HL-60/S4 treated with retinoic acid at 250 ng/mL for 4 days and 3 days (cell line): ENCODE results near the gene CFAP299.
"Not testable (repeated sequence)": the region's sequence is repeated elsewhere in the genome, so short reads cannot be mapped to it uniquely, and the experiment has no call there.

Source experiments
- in situ Hi-C: fragments of 300-500 bp; cut with MboI; formaldehyde crosslinking; loops from 2 replicates; pipeline ENCODE4 v1.7.0; 2022; ENCODE audit warnings: low sequenced_read_pairs

The CFAP299 gene

DNA sequence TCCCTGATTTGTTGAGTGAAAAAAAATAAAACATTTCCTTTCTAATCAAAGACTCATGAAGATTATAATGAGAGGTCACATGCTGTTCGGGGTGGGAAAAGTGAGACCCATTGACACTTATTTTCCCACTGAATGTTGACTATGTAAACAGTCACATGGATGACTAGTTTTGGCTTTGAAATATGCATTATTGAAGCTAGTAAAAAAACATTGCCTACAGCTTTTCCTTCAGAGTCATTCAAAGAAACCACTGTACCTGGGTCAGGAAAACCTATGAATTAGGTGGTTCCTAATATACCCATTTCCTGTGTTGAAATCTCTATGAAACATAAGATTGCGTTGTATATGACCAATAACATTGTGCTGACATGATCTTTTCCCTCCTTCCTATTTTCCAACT, 251.2 kb downstream of the CFAP299 start:
- in situ Hi-C loops, result no loop called here

DNA sequence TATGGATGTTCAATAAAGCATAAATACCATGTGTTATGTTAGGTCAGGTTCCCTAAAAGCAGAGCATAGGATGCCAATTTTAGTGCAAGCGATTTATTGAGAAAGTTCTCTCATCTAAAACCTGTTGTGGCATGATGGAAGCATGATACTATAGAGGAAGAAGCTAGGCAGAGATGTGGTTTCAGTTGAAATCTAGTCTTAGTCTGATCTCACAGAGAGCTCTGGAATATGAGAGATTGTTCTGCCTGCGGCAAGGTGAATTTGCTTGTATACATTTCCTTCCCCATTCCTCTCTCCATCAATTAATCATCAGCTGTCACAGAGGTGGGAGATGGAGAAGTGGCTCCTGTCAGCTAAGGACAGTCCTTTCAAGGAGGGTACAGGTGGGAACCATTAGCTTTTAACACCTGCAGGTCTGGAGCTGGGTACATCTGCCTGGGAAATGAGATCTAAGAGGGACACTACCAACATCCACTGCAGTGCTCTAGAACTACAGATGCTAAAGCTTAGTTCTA, 252.4 kb downstream of the CFAP299 start:
- in situ Hi-C loops, result no loop called here

DNA sequence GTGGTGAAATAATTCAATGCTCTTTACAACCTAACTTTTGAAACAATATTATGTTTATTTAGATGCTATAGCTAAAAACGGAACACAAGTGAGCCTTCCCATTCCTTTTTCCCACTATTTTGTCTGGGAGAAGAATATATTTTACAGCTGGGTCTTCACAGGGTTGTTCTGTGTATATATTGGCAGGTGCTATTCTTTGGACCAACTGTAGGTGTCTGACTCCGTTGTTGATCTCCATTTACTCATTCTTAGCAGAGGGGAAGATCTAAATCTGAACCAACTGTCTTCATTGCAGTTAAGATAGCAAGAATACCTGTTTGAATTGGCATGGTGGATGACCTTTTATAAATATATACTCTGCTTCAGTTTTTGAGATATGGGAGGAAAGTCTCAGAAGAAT, 257.4 kb downstream of the CFAP299 start:
- in situ Hi-C loops, result no loop called here

DNA sequence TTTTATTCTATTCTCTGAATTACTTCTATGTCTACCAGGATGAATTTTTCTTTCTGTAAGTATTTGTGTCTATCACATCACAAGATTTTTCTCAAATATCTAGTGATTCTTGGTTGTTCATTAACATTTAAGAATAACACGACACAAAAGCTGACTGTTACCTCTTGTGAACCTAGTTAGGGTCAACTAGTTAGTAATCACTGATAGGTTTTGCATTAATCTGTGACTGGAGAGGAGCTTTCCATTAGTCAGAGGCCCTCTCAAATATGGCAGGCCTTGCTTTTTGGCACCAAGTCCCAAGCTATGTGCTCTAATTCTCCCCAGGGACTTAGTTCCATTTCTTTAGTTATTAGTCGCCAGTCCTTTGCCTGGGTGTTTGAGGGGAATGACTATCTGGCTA, 259.2 kb downstream of the CFAP299 start:
- in situ Hi-C loops, result no loop called here

DNA sequence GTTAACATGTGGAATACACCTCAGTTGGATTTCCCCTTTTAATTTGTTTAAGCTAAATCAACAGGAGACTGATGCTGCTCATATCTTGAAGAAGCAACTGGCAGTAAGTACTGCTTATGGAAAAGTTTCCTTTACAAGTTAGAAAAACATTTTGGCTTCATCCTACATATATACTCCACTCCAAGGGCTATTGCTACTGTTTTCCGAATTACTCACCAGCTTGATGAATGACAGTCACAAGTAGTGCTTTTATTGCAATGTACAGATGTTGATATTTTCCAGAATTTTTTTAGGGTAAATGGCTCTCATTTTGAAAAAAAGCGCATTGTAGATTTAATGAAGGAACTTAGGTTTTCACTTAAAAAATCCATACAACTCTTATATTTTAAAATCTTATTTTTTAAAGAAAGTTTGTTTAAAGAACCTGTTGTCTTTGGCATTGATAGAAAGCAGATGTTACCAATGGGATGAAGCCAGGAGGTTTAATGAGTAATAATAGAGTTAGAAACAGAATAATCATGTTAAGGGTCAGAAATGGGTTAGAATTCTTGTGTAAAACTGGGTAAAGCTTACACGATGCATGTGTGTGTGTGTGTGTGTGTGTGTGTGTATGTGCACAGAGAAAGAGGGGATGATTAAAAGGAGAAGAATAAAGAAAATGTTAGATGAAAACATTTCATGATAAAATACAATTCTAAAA, 272.9 kb downstream of the CFAP299 start:
- in situ Hi-C loops, result no loop called here

DNA sequence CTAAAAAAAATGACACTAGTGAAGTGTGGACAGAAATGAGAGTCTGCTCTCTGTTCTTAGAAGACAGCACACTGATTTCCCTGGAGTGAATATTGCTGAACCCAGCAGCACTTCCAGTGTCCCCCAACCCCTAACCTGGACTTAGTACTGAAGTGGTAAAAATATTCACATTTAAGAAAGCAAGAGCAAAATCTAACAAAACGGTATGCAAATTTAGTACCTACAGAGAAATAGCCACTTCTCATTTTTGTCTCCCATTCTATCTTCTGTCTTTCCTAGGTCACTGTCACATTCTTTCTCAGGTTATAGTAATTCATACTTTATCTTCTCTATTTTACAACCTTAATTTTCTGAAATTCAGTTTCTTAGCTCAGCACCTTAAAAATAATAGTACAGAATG, 274.7 kb downstream of the CFAP299 start:
- in situ Hi-C loops, result no loop called here

DNA sequence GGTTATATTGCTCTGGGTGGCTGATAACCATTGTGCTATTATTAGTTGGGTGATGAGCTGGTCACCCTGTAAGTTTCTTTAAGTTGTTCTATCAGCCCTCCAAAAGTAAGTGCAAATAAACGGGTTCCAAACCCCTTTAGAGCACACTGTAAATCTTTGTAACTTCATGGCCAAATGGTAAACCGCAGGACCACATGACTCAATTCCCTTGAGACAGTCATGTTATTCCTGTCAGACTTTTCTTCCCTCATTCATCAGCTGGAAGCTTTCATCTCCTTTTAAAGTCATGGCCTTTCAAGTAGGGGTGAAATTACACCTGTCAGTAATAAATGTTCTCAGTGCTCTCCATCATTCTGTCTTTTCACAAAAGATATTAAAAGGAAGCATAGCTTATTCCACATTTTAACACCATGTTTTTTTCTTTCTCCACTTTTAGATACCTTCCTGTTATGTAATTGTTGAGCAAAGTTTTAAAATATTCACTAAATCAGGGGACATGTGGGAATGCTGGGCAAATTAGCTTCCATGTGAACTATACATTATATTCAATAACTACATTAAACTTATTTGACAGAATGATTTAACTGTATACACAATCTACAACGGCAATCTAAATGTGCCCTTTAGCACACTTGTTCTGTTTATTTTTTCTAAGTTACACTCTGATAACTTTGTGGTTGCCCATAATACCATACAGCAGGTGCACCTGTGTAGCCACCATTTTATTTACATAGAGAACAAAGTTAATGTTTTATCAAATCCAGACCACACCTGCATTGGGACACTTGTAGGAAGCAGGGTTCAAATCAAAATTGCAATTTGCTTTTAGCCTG, 275.5 kb downstream of the CFAP299 start:
- in situ Hi-C loops, result no loop called here

DNA sequence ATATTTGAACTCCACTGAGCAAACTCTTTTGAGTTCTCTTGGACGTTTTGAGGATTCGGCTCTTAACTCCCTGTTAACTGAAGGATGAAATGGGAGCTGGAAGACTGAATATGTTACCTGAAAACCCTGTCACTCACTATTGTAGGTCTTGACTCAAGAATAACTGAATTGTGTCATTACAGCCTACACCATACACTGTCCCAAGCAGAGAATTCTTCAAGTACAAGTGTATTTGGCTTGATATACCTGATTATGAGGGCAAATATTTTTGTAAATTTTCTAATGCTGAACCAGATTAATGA, 276.1 kb downstream of the CFAP299 start:
- in situ Hi-C loops, result no loop called here

DNA sequence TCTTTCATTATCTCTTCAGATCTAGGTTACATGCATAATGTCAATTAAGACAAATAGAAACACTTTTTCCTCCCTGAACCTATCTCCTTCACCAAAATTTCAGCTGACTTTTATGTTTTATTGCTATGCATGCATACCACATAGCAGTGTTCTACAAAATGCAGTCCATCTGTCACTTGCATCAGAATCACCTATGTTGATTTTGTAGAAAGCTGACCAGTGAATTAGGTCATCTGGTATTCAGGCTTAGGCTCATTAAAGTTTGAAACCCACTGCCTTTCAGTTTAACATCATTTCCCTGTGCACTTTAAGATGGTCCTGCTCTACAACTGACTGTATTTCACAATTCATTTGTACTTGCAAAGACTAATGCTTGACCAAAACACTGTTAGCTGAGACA, 277.9 kb downstream of the CFAP299 start:
- in situ Hi-C loops, result no loop called here

DNA sequence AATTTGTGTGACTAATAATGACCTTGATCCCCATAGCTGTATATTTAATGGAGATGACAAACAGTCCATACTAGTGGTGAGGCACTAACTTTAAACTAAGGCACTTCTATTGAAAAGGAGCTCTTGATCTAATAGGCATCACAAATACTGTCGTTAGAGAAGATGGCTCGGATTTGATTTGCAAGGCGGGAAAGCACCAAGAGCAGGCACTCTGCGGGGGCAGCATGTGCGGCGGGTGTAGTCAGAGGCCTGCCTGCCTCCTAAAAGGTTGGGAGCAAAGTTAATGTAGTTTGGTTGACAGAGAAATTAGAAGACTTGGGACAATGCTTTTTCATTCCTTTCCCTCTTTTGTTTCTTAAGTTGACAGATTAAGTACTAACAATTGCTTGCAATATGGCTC, 278.8 kb downstream of the CFAP299 start:
- in situ Hi-C loops, result no loop called here

DNA sequence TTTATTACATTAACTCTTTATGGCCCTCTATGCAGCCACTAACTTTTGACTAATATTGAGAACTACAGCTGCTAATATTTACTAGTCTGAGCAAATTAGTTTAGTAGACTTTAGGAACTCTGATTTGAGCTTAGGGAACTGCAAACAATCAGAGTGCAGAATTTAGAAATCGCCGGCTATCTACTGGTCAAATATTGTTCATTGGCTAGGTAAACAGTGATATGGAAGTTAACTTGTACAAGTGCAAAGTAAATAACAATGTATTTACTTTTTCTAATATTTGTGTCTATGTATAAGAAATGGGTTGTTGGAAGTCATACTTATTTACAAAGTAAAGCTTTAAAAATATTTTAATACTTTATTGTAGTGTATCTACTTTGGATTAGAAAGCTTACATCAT, 279.6 kb downstream of the CFAP299 start:
- in situ Hi-C loops, result no loop called here

DNA sequence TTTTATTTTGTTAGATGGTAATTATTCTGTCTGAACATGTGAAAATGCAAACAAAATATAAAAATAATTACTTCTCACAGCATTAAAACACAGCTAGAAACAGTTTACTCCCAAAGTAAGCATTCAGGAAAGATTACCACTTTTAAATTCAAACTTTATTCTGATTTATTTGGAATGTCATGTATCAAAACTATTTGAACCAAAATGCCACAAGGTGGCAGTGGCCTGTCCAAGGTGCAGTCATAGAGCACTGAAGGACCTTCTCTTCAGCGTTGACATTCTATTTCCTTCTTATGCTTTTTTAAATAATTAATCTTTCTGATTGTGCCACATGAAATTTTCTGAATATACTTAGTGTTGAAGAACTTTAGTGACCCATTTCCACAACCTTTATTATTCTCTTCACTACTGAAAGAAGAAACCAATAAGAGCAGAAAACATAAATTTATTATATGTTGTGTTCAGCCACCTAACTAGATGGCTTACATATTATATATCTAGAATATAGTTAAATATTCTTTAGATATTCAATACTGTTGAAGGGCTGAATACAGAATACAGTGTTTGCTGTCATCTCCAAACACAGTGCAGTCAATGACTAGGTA, 283.6 kb downstream of the CFAP299 start:
- in situ Hi-C loops, result no loop called here

DNA sequence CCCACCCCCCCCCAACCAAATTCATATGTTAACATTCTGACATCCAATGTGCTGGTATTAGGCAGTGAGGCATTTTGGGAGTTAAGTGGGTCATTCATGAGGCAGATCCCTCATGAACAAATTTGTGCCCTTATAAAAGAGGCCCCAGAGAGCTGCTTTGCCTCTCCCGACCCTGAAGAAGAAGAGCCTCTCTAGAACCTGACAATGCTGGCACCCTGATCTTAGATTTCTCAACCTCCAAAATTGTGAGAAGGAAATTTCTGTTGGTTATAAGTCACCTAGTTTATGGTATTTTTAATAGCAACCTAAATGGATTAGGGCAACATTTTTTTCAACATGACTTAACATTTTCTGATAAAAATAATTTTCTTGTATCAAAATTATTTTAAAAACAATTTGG, 296.3 kb downstream of the CFAP299 start:
- in situ Hi-C loops, result no loop called here

DNA sequence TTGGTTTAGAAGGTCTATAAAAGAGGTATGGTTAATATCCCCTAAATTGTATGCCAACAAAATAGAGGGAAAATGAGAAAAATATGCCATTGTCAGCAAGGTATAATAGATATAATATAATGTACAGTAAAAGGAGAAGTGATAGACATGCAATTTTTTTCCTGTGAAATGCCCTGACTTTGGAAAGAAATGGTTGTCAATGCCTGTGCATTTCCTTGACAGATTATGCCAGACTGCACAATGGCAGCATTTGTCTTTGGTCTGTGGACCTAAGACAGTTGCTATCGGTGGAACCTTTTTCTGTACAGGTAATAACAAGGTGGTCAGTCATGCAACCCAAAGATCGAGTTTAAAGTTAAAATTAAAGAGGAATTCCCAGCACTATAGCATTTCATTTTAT, 301.7 kb downstream of the CFAP299 start:
- in situ Hi-C loops, result no loop called here

DNA sequence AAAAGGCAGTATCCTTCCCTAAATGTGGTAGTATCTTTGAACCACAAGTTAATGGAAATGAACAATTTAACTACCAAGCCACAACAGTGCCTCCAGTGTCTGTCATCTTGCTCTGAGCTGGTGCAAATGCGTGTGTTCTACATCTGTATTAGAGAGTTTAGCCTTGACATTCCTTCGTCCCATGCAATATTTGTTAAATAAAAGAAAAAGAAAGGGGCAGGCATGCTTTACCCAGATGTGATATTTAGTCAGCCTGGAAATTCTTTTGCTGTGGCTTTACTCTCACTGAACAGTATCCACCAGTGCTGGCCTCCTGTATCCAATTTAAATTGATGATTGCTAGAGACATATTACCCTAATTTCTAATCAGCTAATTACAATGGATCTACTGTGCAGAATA, 310.5 kb downstream of the CFAP299 start:
- in situ Hi-C loops, result no loop called here

DNA sequence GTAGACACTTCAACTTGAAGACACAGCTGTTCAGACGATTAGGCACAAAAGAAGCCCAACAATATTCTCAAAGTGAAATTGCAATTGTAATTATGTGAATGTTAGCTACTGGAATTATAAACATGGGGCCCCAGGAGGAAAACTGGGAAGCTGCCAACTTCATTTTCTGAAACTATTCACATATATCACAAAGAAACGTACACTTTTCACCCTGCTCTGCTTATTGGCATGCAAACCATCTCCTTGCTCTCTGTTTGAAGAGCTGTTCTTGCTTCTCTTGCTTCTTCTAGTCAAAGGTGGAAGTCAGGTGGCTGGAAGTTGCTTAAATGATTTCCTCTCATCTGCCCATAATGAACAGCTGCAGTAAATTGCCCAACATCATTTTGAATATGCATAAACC, 320.1 kb downstream of the CFAP299 start:
- in situ Hi-C loops, result no loop called here

DNA sequence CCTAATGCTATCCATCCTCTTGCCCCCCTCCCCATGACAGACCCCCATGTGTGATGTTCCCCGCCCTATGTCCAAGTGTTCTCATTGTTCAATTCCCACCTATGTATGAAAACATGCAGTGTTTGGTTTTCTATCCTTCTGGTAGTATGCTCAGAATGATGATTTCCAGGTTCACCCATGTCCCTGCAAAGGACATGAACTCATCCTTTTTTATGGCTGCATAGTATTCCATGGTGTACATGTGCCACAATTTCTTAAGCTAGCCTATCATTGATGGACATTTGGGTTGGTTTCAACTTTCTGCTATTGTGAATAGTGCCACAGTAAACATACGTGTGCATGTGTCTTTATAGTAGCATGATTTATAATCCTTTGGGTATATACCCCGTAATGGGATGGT, 334.6 kb downstream of the CFAP299 start:
- in situ Hi-C loops, result not testable (repeated sequence)

DNA sequence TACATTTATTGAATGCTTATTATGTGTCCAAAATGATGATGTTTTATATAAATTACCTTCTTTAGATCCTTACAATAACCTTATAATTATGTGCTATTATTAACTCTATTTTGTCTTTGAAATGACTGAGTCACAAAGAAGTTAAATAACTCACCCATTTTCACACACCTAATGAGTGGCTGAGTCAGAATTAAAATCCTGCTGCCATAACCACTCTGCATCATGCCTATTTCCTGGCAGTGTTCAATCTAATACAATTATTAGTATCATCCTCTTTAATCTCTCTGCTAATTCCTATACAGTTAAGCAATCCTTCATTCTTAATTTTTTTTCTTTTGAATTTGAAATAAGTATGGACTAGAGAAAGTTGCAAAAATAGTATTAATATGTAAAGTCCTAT, 342.9 kb downstream of the CFAP299 start:
- in situ Hi-C loops, result no loop called here

DNA sequence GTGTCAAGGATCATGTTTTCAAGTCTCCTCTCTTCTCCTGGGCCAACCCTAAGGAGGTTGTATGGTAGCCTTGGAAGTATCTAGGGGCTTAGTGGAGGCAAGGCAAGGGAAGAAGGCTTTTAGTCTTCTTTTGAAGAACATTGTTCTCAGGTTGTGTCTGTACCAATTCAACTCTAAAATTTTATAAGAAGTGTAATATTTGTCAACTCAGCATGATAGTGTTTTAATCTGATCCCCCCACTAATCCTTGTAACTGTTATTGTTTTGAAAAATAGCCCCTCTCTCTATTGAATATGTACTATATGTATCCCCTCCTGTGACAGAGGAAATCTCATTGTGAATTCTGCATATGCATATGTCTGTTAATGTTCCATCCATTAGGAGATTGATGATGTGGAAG, 345.4 kb downstream of the CFAP299 start:
- in situ Hi-C loops, result no loop called here

DNA sequence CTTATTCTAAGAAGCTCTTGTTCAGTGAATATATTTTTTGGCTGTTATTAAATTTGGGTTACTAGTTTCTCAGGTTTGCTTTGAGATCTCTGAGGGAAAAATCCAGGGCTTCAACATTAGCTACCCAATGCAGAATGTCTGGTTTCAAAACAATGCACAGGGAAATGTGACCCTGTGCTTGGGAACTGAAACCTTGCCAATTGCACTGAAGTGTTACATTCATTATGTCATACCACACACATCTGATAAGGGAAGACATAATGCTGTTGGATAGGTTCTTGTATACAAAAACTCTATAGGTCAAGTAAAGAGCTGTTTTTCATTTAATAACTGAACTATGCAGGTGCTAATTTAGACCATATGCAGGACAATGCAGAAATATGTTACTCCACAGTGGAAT, 349.7 kb downstream of the CFAP299 start:
- in situ Hi-C loops, result no loop called here

DNA sequence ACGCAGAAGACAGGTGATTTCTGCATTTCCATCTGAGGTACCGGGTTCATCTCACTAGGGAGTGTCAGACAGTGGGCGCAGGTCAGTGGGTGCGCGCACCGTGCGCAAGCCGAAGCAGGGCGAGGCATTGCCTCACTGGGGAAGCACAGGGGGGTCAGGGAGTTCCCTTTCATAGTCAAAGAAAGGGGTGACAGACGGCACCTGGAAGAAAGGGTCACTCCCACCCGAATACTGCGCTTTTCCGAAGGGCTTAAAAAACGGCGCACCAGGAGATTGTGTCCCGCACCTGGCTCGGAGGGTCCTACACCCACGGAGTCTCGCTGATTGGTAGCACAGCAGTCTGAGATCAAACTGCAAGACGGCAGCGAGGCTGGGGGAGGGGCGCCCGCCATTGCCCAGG, 352.2 kb downstream of the CFAP299 start:
- in situ Hi-C loops, result not testable (repeated sequence)

DNA sequence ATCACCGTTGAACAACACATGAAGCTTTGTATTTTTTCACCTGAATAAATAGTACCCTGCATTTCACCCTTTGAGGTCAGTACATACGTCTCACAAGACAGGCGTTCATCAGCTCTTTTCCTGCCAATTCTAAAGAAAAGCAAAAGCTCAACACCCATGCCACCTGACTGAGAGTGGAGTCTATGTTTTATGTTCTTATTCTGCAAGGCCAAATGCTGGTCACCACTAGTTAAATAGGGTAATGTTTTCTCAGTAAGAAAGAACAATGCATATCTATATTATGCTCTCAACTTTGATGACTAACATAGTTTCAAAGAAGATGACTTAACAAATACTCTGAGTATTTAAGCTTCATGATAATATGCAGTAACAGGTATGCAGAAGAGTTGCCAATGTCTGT, 358.6 kb downstream of the CFAP299 start:
- in situ Hi-C loops, result no loop called here
